ENCODE measurements around the gene ARV1. TPM values are rescaled to one million over a fixed set of nuclear protein-coding genes. Genes with fewer than 3 reads are reported as not detected.

ARV1 gene
- total RNA-seq, 1 experiment from 2014 or later: 4.0 TPM

DNA sequence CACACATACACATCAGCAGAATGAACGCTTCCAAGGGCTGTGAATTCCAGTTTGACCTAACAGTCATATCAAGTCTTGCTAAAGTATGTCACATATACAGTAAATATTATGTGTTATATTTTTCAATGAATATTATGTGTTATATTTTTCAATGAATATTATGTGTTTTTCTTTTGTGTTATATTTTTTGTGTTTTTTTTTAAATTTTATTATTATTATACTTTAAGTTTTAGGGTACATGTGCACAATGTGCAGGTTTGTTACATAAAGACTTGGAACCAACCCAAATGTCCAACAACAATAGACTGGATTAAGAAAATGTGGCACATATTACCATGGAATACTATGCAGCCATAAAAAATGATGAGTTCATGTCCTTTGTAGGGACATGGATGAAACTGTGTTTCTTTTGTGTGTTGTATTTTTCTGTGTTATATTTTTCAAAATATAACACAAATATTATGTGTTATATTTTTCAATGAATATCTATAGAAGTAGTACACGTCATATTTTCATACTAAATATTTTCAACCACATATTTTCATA, 35.8 kb upstream of the ARV1 start:
- Histone ChIP-seq H3K9me3 (ENCODE audit: control insufficient read depth in 1 of 2, insufficient read depth in 1 of 2, low read depth in 1 of 2, low read length in 2 of 2) (no peaks in the 10 kb centered on the region), H3K79me2 (ENCODE audit: insufficient read depth, low read length) (no peaks in the 10 kb centered on the region), H3K4me3 (replicated peaks in 1 of 2; ENCODE audit: low read depth in 1 of 2, low read length in 2 of 2) (no peak overlapping the region), H3K9ac (ENCODE audit: low read length) (no peak overlapping the region), H3K9me2 (ENCODE audit: insufficient read depth) (no peaks in the 10 kb centered on the region), H2AFZ (ENCODE audit: low read depth, low read length, poor library complexity, severe bottlenecking) (no peak overlapping the region), H3K4me2 (ENCODE audit: low read length) (no peak overlapping the region), H3K27me3 (ENCODE audit: insufficient read depth, low read length) (no peaks in the 10 kb centered on the region), H3K27ac (ENCODE audit: low read depth, low read length) (no peak overlapping the region), H3K4me1 (ENCODE audit: control insufficient read depth in 1 of 2, insufficient read depth in 2 of 2, low read length in 2 of 2) (0 out of 4 replicates have a peak, but pooled peaks cover 0 to 3% of the 10 kb centered on the region in 2 experiments), H3K36me3 (ENCODE audit: control insufficient read depth in 1 of 2, insufficient read depth in 2 of 2, low read length in 2 of 2) (no peaks in the 10 kb centered on the region), H4K20me1 (ENCODE audit: insufficient read depth) (no peaks in the 10 kb centered on the region)
- RAD21 ChIA-PET (ENCODE audit: low non-redundant PET in 1 of 2, low total read pairs in 2 of 2, uncharacterized antibody in 2 of 2, unreplicated experiment in 2 of 2): no interaction called here
- POLR2A ChIA-PET: no interaction called here
- DNase-seq (ENCODE audit: low read depth, low spot score) (no peak), ATAC-seq (no peak)
- TF ChIP-seq FOSL1 (IDR thresholded peaks at IDR 0.05; ENCODE audit: low read depth): no peak
- no peak for TF ChIP-seq JUND (IDR thresholded peaks at IDR 0.05)
- TF ChIP-seq, protein P1, sequence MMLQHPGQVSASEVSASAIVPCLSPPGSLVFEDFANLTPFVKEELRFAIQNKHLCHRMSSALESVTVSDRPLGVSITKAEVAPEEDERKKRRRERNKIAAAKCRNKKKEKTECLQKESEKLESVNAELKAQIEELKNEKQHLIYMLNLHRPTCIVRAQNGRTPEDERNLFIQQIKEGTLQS (IDR thresholded peaks at IDR 0.05): no peak
- no peak for TF ChIP-seq ELF1 (IDR thresholded peaks at IDR 0.05; ENCODE audit: borderline replicate concordance, low read depth)
- TF ChIP-seq, protein P2, sequence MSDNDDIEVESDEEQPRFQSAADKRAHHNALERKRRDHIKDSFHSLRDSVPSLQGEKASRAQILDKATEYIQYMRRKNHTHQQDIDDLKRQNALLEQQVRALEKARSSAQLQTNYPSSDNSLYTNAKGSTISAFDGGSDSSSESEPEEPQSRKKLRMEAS (IDR thresholded peaks at IDR 0.05): no peak
- no peak for TF ChIP-seq CEBPB (IDR thresholded peaks at IDR 0.05; ENCODE audit: low read depth)
- no peak for TF ChIP-seq TCF7L2 (IDR thresholded peaks at IDR 0.05; ENCODE audit: borderline replicate concordance, extremely low read depth, insufficient read depth, insufficient read length)
- no peak for TF ChIP-seq SRF (IDR thresholded peaks at IDR 0.05; ENCODE audit: low read depth)
- no peak for TF ChIP-seq POLR2AphosphoS5 (IDR thresholded peaks at IDR 0.05; ENCODE audit: low read depth, low read length)
- no peak for TF ChIP-seq POLR2A (IDR thresholded peaks at IDR 0.05; ENCODE audit: borderline replicate concordance, extremely low read depth, insufficient read depth, insufficient read length)
- TF ChIP-seq EZH2phosphoT487 (IDR thresholded peaks at IDR 0.05; ENCODE audit: borderline replicate concordance): no peak
- TF ChIP-seq, protein P3, sequence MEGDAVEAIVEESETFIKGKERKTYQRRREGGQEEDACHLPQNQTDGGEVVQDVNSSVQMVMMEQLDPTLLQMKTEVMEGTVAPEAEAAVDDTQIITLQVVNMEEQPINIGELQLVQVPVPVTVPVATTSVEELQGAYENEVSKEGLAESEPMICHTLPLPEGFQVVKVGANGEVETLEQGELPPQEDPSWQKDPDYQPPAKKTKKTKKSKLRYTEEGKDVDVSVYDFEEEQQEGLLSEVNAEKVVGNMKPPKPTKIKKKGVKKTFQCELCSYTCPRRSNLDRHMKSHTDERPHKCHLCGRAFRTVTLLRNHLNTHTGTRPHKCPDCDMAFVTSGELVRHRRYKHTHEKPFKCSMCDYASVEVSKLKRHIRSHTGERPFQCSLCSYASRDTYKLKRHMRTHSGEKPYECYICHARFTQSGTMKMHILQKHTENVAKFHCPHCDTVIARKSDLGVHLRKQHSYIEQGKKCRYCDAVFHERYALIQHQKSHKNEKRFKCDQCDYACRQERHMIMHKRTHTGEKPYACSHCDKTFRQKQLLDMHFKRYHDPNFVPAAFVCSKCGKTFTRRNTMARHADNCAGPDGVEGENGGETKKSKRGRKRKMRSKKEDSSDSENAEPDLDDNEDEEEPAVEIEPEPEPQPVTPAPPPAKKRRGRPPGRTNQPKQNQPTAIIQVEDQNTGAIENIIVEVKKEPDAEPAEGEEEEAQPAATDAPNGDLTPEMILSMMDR (IDR thresholded peaks at IDR 0.05 in 2 of 3, conservative IDR thresholded peaks at IDR 0.05 in 1 of 3; ENCODE audit: borderline replicate concordance in 1 of 3, insufficient read depth in 1 of 3, low read depth in 2 of 3, low read length in 2 of 3): no peak
- no peak for TF ChIP-seq ZNF274 (IDR thresholded peaks at IDR 0.05; ENCODE audit: low read depth, low read length)
- TF ChIP-seq SP1 (IDR thresholded peaks at IDR 0.05; ENCODE audit: low read depth): no peak
- intact Hi-C loops (cut with micrococcal nuclease): loop anchor here (5.0 kb wide), 1 partner anchor 1104 kb away; no protein-coding TSS in a partner anchor
- BruUV-seq (replicated peaks): no TSS peak
- CTCF ChIA-PET: no interaction called here

Data from HCT116 (cell line).